ENCODE results near the gene WDR7.
A peak's percentile ranks its signal among the peaks of the same experiment; 100 is the strongest.
"Not testable (repeated sequence)": the region's sequence is repeated elsewhere in the genome, so short reads cannot be mapped to it uniquely, and the experiment has no call there.

Gene WDR7

GRCh38 chr18:56650944-56651770 is at the start of gene WDR7:
Gene WDR7 (plus strand): TSS chr18:56651359. CDS start chr18:56672516, 21,157 bp downstream.
- peak; percentile 93 for DNase-seq

- no peak for DNase-seq
Measured at GRCh38 chr18:56606618-56607017, 44.5 kb upstream of the WDR7 start.

- no peak for DNase-seq
Measured at GRCh38 chr18:56615738-56616520, 35.2 kb upstream of the WDR7 start.

GRCh38 chr18:56627991-56628390 is 23.2 kb upstream of the WDR7 start:
- no peak for DNase-seq

GRCh38 chr18:56632070-56633022 is 18.8 kb upstream of the WDR7 start:
- no peak for DNase-seq

GRCh38 chr18:56635007-56635406 is 16.2 kb upstream of the WDR7 start:
- no peak for DNase-seq

GRCh38 chr18:56637176-56637575 is 14.0 kb upstream of the WDR7 start:
- no peak for DNase-seq

GRCh38 chr18:56637711-56638231 is 13.4 kb upstream of the WDR7 start:
- no peak for DNase-seq

GRCh38 chr18:56638232-56639103 is 12.7 kb upstream of the WDR7 start, which contains the start of gene TXNL1:
Gene TXNL1 (minus strand): TSS chr18:56638592. CDS start chr18:56638440, 152 bp downstream.
- peak; percentile 99 for DNase-seq

GRCh38 chr18:56639104-56639381 is 12.1 kb upstream of the WDR7 start:
- DNase-seq = no peak

GRCh38 chr18:56639571-56639970 is 11.6 kb upstream of the WDR7 start:
- no peak for DNase-seq

- no peak for DNase-seq
Measured at GRCh38 chr18:56641714-56642337, 9.3 kb upstream of the WDR7 start.

GRCh38 chr18:56643381-56643780 is 7.8 kb upstream of the WDR7 start:
- DNase-seq = no peak

GRCh38 chr18:56645415-56646016 is 5.6 kb upstream of the WDR7 start:
- DNase-seq = no peak

- DNase-seq = no peak
Measured at GRCh38 chr18:56647071-56647470, 4.1 kb upstream of the WDR7 start.

GRCh38 chr18:56647951-56648893 is 2.9 kb upstream of the WDR7 start:
- no peak for DNase-seq

GRCh38 chr18:56649996-56650395 is 1.2 kb upstream of the WDR7 start:
- DNase-seq = no peak

GRCh38 chr18:56651771-56652092 is 573 bp downstream of the WDR7 start:
- DNase-seq = no peak

- DNase-seq = no peak
Measured at GRCh38 chr18:56652802-56653201, 1.6 kb downstream of the WDR7 start.

GRCh38 chr18:56654280-56654679 is 3.1 kb downstream of the WDR7 start:
- not testable (repeated sequence) for DNase-seq
